SK-N-SH treated with all-trans-retinoic acid at 6 μM for 48 hours (cell line): ENCODE measurements around the gene CLHC1.
"Not testable (repeated sequence)": the region's sequence is repeated elsewhere in the genome, so short reads cannot be mapped to it uniquely, and the experiment has no call there.

Experiments
- ATAC-seq: fragments of 200-7000 bp; cut with Tn5 transposase; 3 replicates; pipeline ENCODE4 v1.9.1; 2020; ENCODE audit warnings: mild to moderate bottlenecking, moderate library complexity
- ARNTL ChIP-seq: fragments of 450-650 bp; formaldehyde crosslinking; IDR thresholded peaks from 2 replicates; pipeline ENCODE4 v1.5.0; 2020; ENCODE audit warnings: low read depth, mild to moderate bottlenecking, moderate library complexity, borderline replicate concordance
- BACH2 ChIP-seq: fragments of 250-450 bp; sonication (Bioruptor Pico); IDR thresholded peaks from 2 replicates; pipeline ENCODE4 v1.9.0; 2021; ENCODE audit warnings: mild to moderate bottlenecking, borderline replicate concordance
- CSDC2 ChIP-seq: fragments of 250-450 bp; sonication (Bioruptor Pico); IDR thresholded peaks from 2 replicates; pipeline ENCODE4 v1.5.0; 2020; ENCODE audit warnings: mild to moderate bottlenecking, moderate library complexity
- ESRRG ChIP-seq: fragments of 250-450 bp; sonication (Bioruptor Pico); IDR thresholded peaks from 2 replicates; pipeline ENCODE4 v1.6.1; 2021; ENCODE audit warnings: mild to moderate bottlenecking
- GLIS3 ChIP-seq: fragments of 250-450 bp; sonication (Bioruptor Pico); IDR thresholded peaks from 2 replicates; pipeline ENCODE4 v1.5.0; 2020; ENCODE audit warnings: mild to moderate bottlenecking, moderate library complexity
- ISL1 ChIP-seq: fragments of 250-450 bp; sonication (Bioruptor Pico); IDR thresholded peaks from 2 replicates; pipeline ENCODE4 v2.1.2; 2022; ENCODE audit warnings: mild to moderate bottlenecking, moderate library complexity
- PPARA ChIP-seq: fragments of 250-450 bp; sonication (Bioruptor Pico); IDR thresholded peaks from 2 replicates; pipeline ENCODE4 v1.5.0; 2020; ENCODE audit warnings: mild to moderate bottlenecking, borderline replicate concordance
- RARB ChIP-seq: fragments of 250-450 bp; sonication (Bioruptor Pico); IDR thresholded peaks from 2 replicates; pipeline ENCODE4 v1.8.0; 2021; ENCODE audit warnings: mild to moderate bottlenecking, moderate library complexity
- SNAI2 ChIP-seq: fragments of 250-450 bp; sonication (Bioruptor Pico); IDR thresholded peaks from 2 replicates; pipeline ENCODE4 v1.5.0; 2020; ENCODE audit warnings: mild to moderate bottlenecking, moderate library complexity
- TCF4 ChIP-seq: fragments of 250-450 bp; sonication (Bioruptor Pico); IDR thresholded peaks from 2 replicates; pipeline ENCODE4 v1.8.0; 2021; ENCODE audit warnings: mild to moderate bottlenecking, moderate library complexity, borderline replicate concordance
- TOX ChIP-seq: fragments of 250-450 bp; sonication (Bioruptor Pico); IDR thresholded peaks from 2 replicates; pipeline ENCODE4 v1.8.0; 2021; ENCODE audit warnings: mild to moderate bottlenecking, moderate library complexity, borderline replicate concordance
- ZC3H10 ChIP-seq: fragments of 250-450 bp; sonication (Bioruptor Pico); IDR thresholded peaks from 2 replicates; pipeline ENCODE4 v1.5.1; 2021; ENCODE audit warnings: mild to moderate bottlenecking, moderate library complexity
- ZFP30 ChIP-seq: fragments of 450-650 bp; formaldehyde crosslinking; IDR thresholded peaks from 2 replicates; pipeline ENCODE4 v1.5.0; 2022; ENCODE audit warnings: mild to moderate bottlenecking, moderate library complexity
- ZNF8 ChIP-seq: fragments of 450-650 bp; formaldehyde crosslinking; IDR thresholded peaks from 2 replicates; pipeline ENCODE4 v1.5.0; 2020; ENCODE audit warnings: mild to moderate bottlenecking, moderate library complexity
- TF ChIP-seq, protein P1 (sequence below): fragments of 250-450 bp; sonication (Bioruptor Pico); IDR thresholded peaks from 2 replicates; pipeline ENCODE4 v1.5.1; 2021; ENCODE audit warnings: mild to moderate bottlenecking, moderate library complexity
- TF ChIP-seq, protein P2 (sequence below): fragments of 250-450 bp; sonication (Bioruptor Pico); IDR thresholded peaks from 2 replicates; pipeline ENCODE4 v1.8.0; 2020; ENCODE audit warnings: mild to moderate bottlenecking, moderate library complexity, borderline replicate concordance
- TF ChIP-seq, protein P3 (sequence below): fragments of 250-450 bp; sonication (Bioruptor Pico); IDR thresholded peaks from 2 replicates; pipeline ENCODE4 v1.8.0; 2021; ENCODE audit warnings: low read depth, mild to moderate bottlenecking, moderate library complexity, borderline replicate concordance
- TF ChIP-seq, protein P4 (sequence below): fragments of 250-450 bp; sonication (Bioruptor Pico); IDR thresholded peaks from 2 replicates; pipeline ENCODE4 v1.5.0; 2020; ENCODE audit warnings: mild to moderate bottlenecking, moderate library complexity

The CLHC1 gene

DNA sequence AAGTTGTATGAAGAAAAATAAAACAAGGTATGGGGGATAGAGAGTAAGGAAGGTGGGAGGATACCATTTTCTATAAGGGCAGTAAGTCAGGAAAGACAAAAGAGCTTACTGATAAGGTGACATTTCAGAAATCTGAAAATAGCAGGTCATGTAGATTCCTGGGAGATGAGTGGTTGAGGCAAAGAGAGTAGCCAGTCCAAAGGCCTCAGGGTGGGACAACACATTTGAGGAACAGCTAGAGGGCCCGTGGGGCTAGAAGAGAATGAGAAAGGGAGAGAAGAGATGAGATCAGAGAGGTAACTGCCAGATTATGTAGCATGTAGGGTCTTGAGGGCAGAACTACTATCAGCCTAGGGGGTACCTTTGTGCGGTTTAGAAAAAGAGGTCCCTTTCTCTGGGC lies 2.9 kb downstream of the CLHC1 start:
- TF ChIP-seq, protein P1, sequence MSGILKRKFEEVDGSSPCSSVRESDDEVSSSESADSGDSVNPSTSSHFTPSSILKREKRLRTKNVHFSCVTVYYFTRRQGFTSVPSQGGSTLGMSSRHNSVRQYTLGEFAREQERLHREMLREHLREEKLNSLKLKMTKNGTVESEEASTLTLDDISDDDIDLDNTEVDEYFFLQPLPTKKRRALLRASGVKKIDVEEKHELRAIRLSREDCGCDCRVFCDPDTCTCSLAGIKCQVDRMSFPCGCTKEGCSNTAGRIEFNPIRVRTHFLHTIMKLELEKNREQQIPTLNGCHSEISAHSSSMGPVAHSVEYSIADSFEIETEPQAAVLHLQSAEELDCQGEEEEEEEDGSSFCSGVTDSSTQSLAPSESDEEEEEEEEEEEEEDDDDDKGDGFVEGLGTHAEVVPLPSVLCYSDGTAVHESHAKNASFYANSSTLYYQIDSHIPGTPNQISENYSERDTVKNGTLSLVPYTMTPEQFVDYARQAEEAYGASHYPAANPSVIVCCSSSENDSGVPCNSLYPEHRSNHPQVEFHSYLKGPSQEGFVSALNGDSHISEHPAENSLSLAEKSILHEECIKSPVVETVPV (CRISPR knock-in tag): no peak
- TF ChIP-seq ZNF8 (CRISPR knock-in tag) (no peak), RARB (CRISPR knock-in tag) (no peak), GLIS3 (CRISPR knock-in tag) (no peak), BACH2 (CRISPR knock-in tag) (no peak), TOX (CRISPR knock-in tag) (no peak), CSDC2 (CRISPR knock-in tag) (no peak), ZFP30 (CRISPR knock-in tag) (no peak), ESRRG (no peak), ARNTL (no peak), TCF4 (CRISPR knock-in tag) (no peak)
- TF ChIP-seq, protein P2, sequence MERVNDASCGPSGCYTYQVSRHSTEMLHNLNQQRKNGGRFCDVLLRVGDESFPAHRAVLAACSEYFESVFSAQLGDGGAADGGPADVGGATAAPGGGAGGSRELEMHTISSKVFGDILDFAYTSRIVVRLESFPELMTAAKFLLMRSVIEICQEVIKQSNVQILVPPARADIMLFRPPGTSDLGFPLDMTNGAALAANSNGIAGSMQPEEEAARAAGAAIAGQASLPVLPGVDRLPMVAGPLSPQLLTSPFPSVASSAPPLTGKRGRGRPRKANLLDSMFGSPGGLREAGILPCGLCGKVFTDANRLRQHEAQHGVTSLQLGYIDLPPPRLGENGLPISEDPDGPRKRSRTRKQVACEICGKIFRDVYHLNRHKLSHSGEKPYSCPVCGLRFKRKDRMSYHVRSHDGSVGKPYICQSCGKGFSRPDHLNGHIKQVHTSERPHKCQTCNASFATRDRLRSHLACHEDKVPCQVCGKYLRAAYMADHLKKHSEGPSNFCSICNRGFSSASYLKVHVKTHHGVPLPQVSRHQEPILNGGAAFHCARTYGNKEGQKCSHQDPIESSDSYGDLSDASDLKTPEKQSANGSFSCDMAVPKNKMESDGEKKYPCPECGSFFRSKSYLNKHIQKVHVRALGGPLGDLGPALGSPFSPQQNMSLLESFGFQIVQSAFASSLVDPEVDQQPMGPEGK (CRISPR knock-in tag): no peak
- TF ChIP-seq, all 23 proteins: peak for 0
- no peak for ATAC-seq

DNA sequence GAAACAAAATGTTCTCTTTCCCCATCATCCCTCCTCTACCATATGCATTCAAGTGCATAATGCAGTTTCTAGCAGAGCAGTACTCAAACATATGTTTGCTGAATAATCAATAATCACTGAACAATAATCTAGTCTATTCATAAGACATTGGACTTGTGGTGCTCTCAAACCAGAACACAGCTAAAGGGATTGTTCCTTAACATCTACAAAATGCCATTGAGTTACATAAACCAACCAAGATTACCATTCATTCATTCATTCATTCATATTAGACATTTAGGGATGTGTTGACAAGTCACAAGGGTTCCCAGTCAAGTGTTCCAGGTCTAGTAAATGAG lies 3.9 kb downstream of the CLHC1 start:
- no peak for ATAC-seq
- TF ChIP-seq, protein P3, sequence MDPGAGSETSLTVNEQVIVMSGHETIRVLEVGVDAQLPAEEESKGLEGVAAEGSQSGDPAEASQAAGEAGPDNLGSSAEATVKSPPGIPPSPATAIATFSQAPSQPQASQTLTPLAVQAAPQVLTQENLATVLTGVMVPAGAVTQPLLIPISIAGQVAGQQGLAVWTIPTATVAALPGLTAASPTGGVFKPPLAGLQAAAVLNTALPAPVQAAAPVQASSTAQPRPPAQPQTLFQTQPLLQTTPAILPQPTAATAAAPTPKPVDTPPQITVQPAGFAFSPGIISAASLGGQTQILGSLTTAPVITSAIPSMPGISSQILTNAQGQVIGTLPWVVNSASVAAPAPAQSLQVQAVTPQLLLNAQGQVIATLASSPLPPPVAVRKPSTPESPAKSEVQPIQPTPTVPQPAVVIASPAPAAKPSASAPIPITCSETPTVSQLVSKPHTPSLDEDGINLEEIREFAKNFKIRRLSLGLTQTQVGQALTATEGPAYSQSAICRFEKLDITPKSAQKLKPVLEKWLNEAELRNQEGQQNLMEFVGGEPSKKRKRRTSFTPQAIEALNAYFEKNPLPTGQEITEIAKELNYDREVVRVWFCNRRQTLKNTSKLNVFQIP (CRISPR knock-in tag): no peak
- TF ChIP-seq, protein P2 (CRISPR knock-in tag): no peak
- TF ChIP-seq, protein P1 (CRISPR knock-in tag): no peak
- TF ChIP-seq ISL1 (CRISPR knock-in tag) (no peak), TOX (CRISPR knock-in tag) (no peak), RARB (CRISPR knock-in tag) (no peak)

DNA sequence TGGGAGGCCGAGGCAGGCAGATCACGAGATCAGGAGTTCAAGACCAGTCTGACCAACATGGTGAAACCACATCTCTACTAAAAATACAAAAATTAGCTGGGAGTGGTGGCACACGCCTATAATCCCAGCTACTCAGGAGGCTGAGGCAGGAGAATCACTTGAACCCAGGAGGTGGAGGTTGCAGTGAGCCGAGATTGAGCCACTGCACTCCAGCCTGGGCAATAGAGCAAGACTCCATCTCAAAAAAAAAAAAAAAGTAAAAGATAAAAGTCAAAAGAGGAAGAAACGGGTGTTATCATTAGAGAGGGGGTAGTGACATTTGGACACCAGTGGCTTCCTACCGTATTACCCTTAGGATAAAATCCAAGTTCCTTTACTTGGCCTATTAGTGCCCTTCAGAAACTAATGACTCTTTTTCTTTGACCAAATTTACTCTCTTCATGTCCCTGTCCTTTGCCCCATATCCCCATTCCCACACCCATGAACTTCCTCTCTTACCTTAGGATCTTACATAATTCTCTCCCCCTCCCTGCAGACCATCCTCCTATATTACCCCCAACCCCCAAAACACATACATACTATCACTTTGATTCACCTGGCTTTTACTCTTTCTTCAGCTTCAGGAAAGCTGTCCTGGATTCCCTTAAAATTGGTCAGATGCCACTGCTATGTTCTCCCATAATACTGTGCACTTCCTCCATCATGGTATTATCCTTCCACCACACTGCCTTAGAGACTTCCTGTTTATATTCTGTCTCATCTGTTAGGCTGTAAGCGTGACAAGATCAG lies 4.5 kb downstream of the CLHC1 start:
- not testable (repeated sequence) for ATAC-seq

DNA sequence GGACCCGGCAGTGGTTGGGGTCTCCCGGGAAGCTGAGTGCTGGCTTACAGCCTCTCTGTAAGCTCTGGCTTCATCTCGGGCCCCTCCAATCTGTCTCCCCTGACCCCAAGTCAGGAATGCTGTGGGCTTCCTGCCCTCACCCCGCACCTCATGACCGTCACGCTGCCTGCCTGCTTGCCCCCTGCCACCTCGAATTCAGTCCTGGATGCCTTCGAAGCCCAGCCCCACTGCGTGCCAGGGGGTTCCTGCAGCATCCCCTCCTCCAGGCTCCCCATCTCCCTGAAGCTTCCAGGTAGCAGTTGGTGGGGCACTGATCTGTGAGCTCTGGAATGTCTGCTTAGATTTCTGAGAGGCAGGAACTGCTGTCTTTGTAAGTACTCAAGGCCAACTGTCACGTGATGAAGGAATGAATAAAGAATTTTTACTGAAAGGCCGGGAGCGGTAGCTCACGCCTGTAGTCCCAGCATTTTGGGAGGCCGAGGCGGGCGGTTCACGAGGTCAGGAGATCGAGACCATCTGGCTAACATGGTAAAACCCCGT lies 6.5 kb downstream of the CLHC1 start:
- no peak for ATAC-seq
- TF ChIP-seq TOX (CRISPR knock-in tag) (no peak), SNAI2 (CRISPR knock-in tag) (no peak), ARNTL (no peak), CSDC2 (CRISPR knock-in tag) (no peak), ZC3H10 (CRISPR knock-in tag) (no peak), ZNF8 (CRISPR knock-in tag) (no peak), ESRRG (no peak), PPARA (CRISPR knock-in tag) (no peak), ISL1 (CRISPR knock-in tag) (no peak)
- TF ChIP-seq, protein P3 (CRISPR knock-in tag): no peak
- TF ChIP-seq, protein P4, sequence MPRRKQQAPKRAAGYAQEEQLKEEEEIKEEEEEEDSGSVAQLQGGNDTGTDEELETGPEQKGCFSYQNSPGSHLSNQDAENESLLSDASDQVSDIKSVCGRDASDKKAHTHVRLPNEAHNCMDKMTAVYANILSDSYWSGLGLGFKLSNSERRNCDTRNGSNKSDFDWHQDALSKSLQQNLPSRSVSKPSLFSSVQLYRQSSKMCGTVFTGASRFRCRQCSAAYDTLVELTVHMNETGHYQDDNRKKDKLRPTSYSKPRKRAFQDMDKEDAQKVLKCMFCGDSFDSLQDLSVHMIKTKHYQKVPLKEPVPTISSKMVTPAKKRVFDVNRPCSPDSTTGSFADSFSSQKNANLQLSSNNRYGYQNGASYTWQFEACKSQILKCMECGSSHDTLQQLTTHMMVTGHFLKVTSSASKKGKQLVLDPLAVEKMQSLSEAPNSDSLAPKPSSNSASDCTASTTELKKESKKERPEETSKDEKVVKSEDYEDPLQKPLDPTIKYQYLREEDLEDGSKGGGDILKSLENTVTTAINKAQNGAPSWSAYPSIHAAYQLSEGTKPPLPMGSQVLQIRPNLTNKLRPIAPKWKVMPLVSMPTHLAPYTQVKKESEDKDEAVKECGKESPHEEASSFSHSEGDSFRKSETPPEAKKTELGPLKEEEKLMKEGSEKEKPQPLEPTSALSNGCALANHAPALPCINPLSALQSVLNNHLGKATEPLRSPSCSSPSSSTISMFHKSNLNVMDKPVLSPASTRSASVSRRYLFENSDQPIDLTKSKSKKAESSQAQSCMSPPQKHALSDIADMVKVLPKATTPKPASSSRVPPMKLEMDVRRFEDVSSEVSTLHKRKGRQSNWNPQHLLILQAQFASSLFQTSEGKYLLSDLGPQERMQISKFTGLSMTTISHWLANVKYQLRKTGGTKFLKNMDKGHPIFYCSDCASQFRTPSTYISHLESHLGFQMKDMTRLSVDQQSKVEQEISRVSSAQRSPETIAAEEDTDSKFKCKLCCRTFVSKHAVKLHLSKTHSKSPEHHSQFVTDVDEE (CRISPR knock-in tag): no peak
- TF ChIP-seq, protein P2 (CRISPR knock-in tag): no peak
